Esophagus squamous epithelium (tissue), 5 donors: ENCODE results near the gene FLT3. TPM values are rescaled to one million over a fixed set of nuclear protein-coding genes. Genes with fewer than 3 reads are reported as not detected.

Experiments
- DNase-seq: peaks from one replicate; lab custom pipeline; 2025; lab: John Stamatoyannopoulos, UW
- H3K27ac ChIP-seq, 4 donors: fragments of 200-600 bp; sonication (generic); one replicate each; pipeline ENCODE4 v1.5.1; 2016 to 2019; ENCODE audit warnings: mild to moderate bottlenecking in 1 of 4
- H3K27me3 ChIP-seq, 4 donors: fragments of 200-600 bp; sonication (generic); 1 replicate in 3 of 4; 2 replicates in 1 of 4; pipeline versions ENCODE4 v1.5.1 to v1.6.0; 2017 to 2021; ENCODE audit warnings: antibody characterized with exemption in 1 of 4
- H3K36me3 ChIP-seq, 3 donors: fragments of 200-600 bp; sonication (generic); one replicate each; pipeline ENCODE4 v1.5.1; 2016 to 2019
- H3K4me1 ChIP-seq, 3 donors: fragments of 200-600 bp; sonication (generic); one replicate each; pipeline ENCODE4 v1.5.1; 2017 to 2019
- H3K4me3 ChIP-seq, 4 donors: fragments of 200-600 bp; sonication (generic); 1 replicate in 3 of 4; 2 replicates in 1 of 4; pipeline ENCODE4 v1.5.1; 2016 to 2019; ENCODE audit warnings: mild to moderate bottlenecking in 2 of 4, moderate library complexity in 1 of 4
- H3K9me3 ChIP-seq, 3 donors: fragments of 200-600 bp; sonication (generic); one replicate each; pipeline ENCODE4 v1.5.1; 2016 to 2019
- CTCF ChIP-seq, 6 experiments: fragments of 450-650 bp in 4 of 6; fragments of 200-600 bp in 2 of 6; sonication (generic) in 2 of 6; IDR thresholded peaks; one replicate each; pipeline ENCODE4 v1.5.1; 2016 to 2019; ENCODE audit warnings: antibody characterized with exemption in 6 of 6, mild to moderate bottlenecking in 4 of 6, moderate library complexity in 4 of 6
- POLR2A ChIP-seq, 4 donors: fragments of 450-650 bp; IDR thresholded peaks; one replicate each; pipeline ENCODE4 v1.6.1; 2017; ENCODE audit warnings: antibody characterized with exemption in 4 of 4, mild to moderate bottlenecking in 4 of 4, moderate library complexity in 3 of 4
- WGBS, 2 donors: methylation state at CpG; one replicate each; pipeline ENCODE4 v1.1.5; 2018; 5-methylcytosine and 5-hydroxymethylcytosine counted together
- intact Hi-C: fragments of 100-400 bp; cut with DNase I; formaldehyde crosslinking; loops from one replicate; pipeline ENCODE4 v1.15.0; 2022
- total RNA-seq, 4 donors: library from RNA; depleted of rRNA; stranded (reverse); fragments of >200 nt; gene quantifications; one replicate each; pipeline ENCODE4 v1.1.0, GENCODE V29; 2016
- donor health status: DM: yes; HTN: yes; CAD: no.

The FLT3 gene
- total RNA-seq, 4 donors from 2014 or later: 0.09 to 1.5 (median 0.96) TPM

- H3K27me3 ChIP-seq: no peaks in the 10 kb centered on the region
- intact Hi-C loops: no loop called here
- DNase-seq: no peak
- no peaks in the 10 kb centered on the region for H3K9me3 ChIP-seq
- H3K4me3 ChIP-seq: no peak overlapping the region
- no peak for TF ChIP-seq POLR2A (IDR thresholded peaks at IDR 0.05)
- H3K4me1 ChIP-seq: no peaks in the 10 kb centered on the region
- H3K27ac ChIP-seq: no peak overlapping the region
- no peaks in the 10 kb centered on the region for H3K36me3 ChIP-seq
- WGBS, 2 donors: 60 to 65% methylated on average over 6 of the region's 6 CpGs
Measured at GRCh38 chr13:28002886-28003698, 97.3 kb downstream of the FLT3 start.

GRCh38 chr13:28001837-28002473 is 98.4 kb downstream of the FLT3 start:
- no peak for TF ChIP-seq CTCF (IDR thresholded peaks at IDR 0.05)
- no peak for TF ChIP-seq POLR2A (IDR thresholded peaks at IDR 0.05)
- no peak overlapping the region for H3K27ac ChIP-seq
- no peaks in the 10 kb centered on the region for H3K36me3 ChIP-seq
- H3K27me3 ChIP-seq: no peaks in the 10 kb centered on the region
- H3K4me1 ChIP-seq: no peaks in the 10 kb centered on the region
- no peaks in the 10 kb centered on the region for H3K9me3 ChIP-seq
- H3K4me3 ChIP-seq: no peak overlapping the region
- intact Hi-C loops: no loop called here
- no peak for DNase-seq
- WGBS, 2 donors: 78 to 90% methylated on average over 2 to 10 of the region's 20 CpGs

- no peak overlapping the region for H3K27ac ChIP-seq
- H3K4me3 ChIP-seq: no peak overlapping the region
- no peaks in the 10 kb centered on the region for H3K27me3 ChIP-seq
- DNase-seq: no peak
- 34 to 47% methylated on average over 3 of the region's 11 CpGs for whole genome bisulfite sequencing, 2 donors
- H3K36me3 ChIP-seq: no peaks in the 10 kb centered on the region
- H3K9me3 ChIP-seq: no peaks in the 10 kb centered on the region
- H3K4me1 ChIP-seq: no peaks in the 10 kb centered on the region
- intact Hi-C loops: no loop called here
- no peak for TF ChIP-seq POLR2A (IDR thresholded peaks at IDR 0.05)
- no peak for TF ChIP-seq CTCF (IDR thresholded peaks at IDR 0.05)
Measured at GRCh38 chr13:28001049-28001448, 99.3 kb downstream of the FLT3 start.

GRCh38 chr13:28000567-28000966 is 99.8 kb downstream of the FLT3 start:
- DNase-seq: no peak
- Histone ChIP-seq H3K36me3 (no peaks in the 10 kb centered on the region), H3K4me1 (no peaks in the 10 kb centered on the region), H3K27ac (no peak overlapping the region), H3K4me3 (no peak overlapping the region), H3K9me3 (no peaks in the 10 kb centered on the region), H3K27me3 (no peaks in the 10 kb centered on the region)
- intact Hi-C loops: no loop called here
- no peak for TF ChIP-seq POLR2A (IDR thresholded peaks at IDR 0.05)
- no peak for TF ChIP-seq CTCF (IDR thresholded peaks at IDR 0.05)
- WGBS, 2 donors: 46 to 73% methylated on average over 5 of the region's 5 CpGs

GRCh38 chr13:27997904-27998522 is 102.4 kb downstream of the FLT3 start:
- intact Hi-C loops: no loop called here
- TF ChIP-seq CTCF (IDR thresholded peaks at IDR 0.05): peak in 2 of 6 experiments; percentile 14 to 35
- no peak for TF ChIP-seq POLR2A (IDR thresholded peaks at IDR 0.05)
- DNase-seq: no peak
- 64 to 67% methylated on average over 7 of the region's 7 CpGs for WGBS, 2 donors
- H3K27me3 ChIP-seq: no peaks in the 10 kb centered on the region
- no peak overlapping the region for H3K27ac ChIP-seq
- no peaks in the 10 kb centered on the region for H3K36me3 ChIP-seq
- no peaks in the 10 kb centered on the region for H3K9me3 ChIP-seq
- no peak overlapping the region for H3K4me3 ChIP-seq
- no peaks in the 10 kb centered on the region for H3K4me1 ChIP-seq
